H1 (cell line): Measurements from ENCODE around the gene RBBP8. TPM values are rescaled to one million over a fixed set of nuclear protein-coding genes. Genes with fewer than 3 reads are reported as not detected.

Experiments used
- ATF3 ChIP-seq: IDR thresholded peaks from 2 replicates; pipeline ENCODE4 v1.6.1; 2011; ENCODE audit warnings: low read depth, mild to moderate bottlenecking, low read length; ENCODE audit not compliant: insufficient read depth
- BCL11A ChIP-seq, 2 experiments: IDR thresholded peaks; one replicate each; pipeline ENCODE4 v1.6.1; 2011; ENCODE audit warnings: low read depth in 2 of 2, low read length in 2 of 2, mild to moderate bottlenecking in 2 of 2
- CBX8 ChIP-seq: fragments of 300-800, 300-1000 bp; sonication (generic); IDR thresholded peaks from 2 replicates; pipeline ENCODE4 v1.7.1; 2016; ENCODE audit warnings: low read depth, low read length, borderline replicate concordance
- CHD7 ChIP-seq: fragments of 300-600 bp; sonication (generic); IDR thresholded peaks from 2 replicates; pipeline ENCODE4 v1.7.1; 2012; ENCODE audit warnings: low read length, moderate library complexity, mild to moderate bottlenecking, inconsistent platforms; ENCODE audit not compliant: insufficient replicate concordance
- EP300 ChIP-seq, 2 experiments: IDR thresholded peaks; 1 replicate in 1 of 2; 2 replicates in 1 of 2; pipeline ENCODE4 v1.6.1; 2011 to 2012; ENCODE audit warnings: low read depth in 2 of 2, low read length in 2 of 2, mild to moderate bottlenecking in 2 of 2, borderline replicate concordance in 1 of 2, inconsistent platforms in 1 of 2, moderate library complexity in 1 of 2
- EZH2 ChIP-seq: fragments of 200-600 bp; sonication (generic); IDR thresholded peaks from 2 replicates; pipeline ENCODE4 v1.7.1; 2012; ENCODE audit warnings: low read depth, mild to moderate bottlenecking, moderate library complexity, low read length, inconsistent platforms; ENCODE audit not compliant: severe bottlenecking
- GTF2F1 ChIP-seq: IDR thresholded peaks from 2 replicates; pipeline ENCODE4 v1.6.1; 2012; ENCODE audit warnings: low read depth, low read length, improper control_type of control experiment, borderline replicate concordance
- MAFK ChIP-seq: IDR thresholded peaks from 2 replicates; pipeline ENCODE4 v1.6.1; 2012; ENCODE audit warnings: low read depth, mild to moderate bottlenecking, improper control_type of control experiment, low read length
- POLR2A ChIP-seq, 2 experiments: IDR thresholded peaks; 1 replicate in 1 of 2; 2 replicates in 1 of 2; pipeline ENCODE4 v1.6.1; 2011; ENCODE audit warnings: low read depth in 2 of 2, low read length in 2 of 2, mild to moderate bottlenecking in 2 of 2; ENCODE audit errors: control extremely low read depth in 1 of 2
- RBBP5 ChIP-seq: IDR thresholded peaks from 2 replicates; pipeline ENCODE4 v1.7.1; 2012; ENCODE audit warnings: low read depth, mild to moderate bottlenecking, inconsistent platforms, low read length, moderate library complexity, borderline replicate concordance
- SIRT6 ChIP-seq: IDR thresholded peaks from one replicate; pipeline ENCODE4 v1.7.1; 2012; ENCODE audit warnings: low read length, inconsistent platforms
- polyA plus RNA-seq, 7 experiments: library from polyadenylated mRNA; depleted of rRNA in 3 of 7; stranded (reverse) in 5 of 7; unstranded in 2 of 7; fragments of >200 nt in 5 of 7; fragments of 200-250 nt in 2 of 7; gene quantifications; 1 replicate in 5 of 7; 2 replicates in 1 of 7; 4 replicates in 1 of 7; pipeline versions ENCODE4 v1.2.1 to v1.2.3, GENCODE V29; 2011 to 2013; ENCODE audit warnings: missing spikeins in 2 of 7, mixed read lengths in 2 of 7
- total RNA-seq: library from RNA; stranded (reverse); fragmentation: NEBNext Ultra II Directional; extraction: Animal tissue kit (Norgen Biotek cat#: 25700); gene quantifications from 2 replicates; pipeline ENCODE4 v1.2.1, GENCODE V29; 2021

Gene RBBP8
- total and polyA plus RNA-seq, 2 of the 8 experiments (the other 6 are each of a cell fraction or from before 2014, with no cell fraction given), result 16.1 to 65.8 TPM

GRCh38 chr18:23069481-23069880 lies 136.4 kb downstream of the RBBP8 start (continued):
- no peak for TF ChIP-seq CHD7
- TF ChIP-seq EP300 (IDR thresholded peaks at IDR 0.05; ENCODE audit: borderline replicate concordance in 1 of 2, low read depth in 2 of 2, low read length in 2 of 2), result no peak
- no peak for TF ChIP-seq SIRT6
- no peak for TF ChIP-seq EZH2
- no peak for TF ChIP-seq BCL11A (IDR thresholded peaks at IDR 0.05; ENCODE audit: low read depth in 2 of 2, low read length in 2 of 2)
- TF ChIP-seq POLR2A (IDR thresholded peaks at IDR 0.05; ENCODE audit: control extremely low read depth in 1 of 2, low read depth in 2 of 2, low read length in 2 of 2), result no peak
- TF ChIP-seq RBBP5, result no peak
- no peak for TF ChIP-seq CBX8
- no peak for TF ChIP-seq MAFK
- TF ChIP-seq GTF2F1, result no peak
- no peak for TF ChIP-seq ATF3
